CD4-positive, alpha-beta T cell treated with Interleukin-21 for 1 hour (primary cell): ENCODE results near the gene CCPG1.
A peak's percentile ranks its signal among the peaks of the same experiment; 100 is the strongest.

ENCODE experiments used
- DNase-seq: peaks from one replicate; pipeline ENCODE4 v3.0.0-alpha.2; 2020

The CCPG1 gene

GRCh38 chr15:55379095-55379494 lies 29.1 kb downstream of the CCPG1 start:
- DNase-seq = no peak

GRCh38 chr15:55372701-55373440 lies 35.3 kb downstream of the CCPG1 start:
- no peak for DNase-seq

DNA sequence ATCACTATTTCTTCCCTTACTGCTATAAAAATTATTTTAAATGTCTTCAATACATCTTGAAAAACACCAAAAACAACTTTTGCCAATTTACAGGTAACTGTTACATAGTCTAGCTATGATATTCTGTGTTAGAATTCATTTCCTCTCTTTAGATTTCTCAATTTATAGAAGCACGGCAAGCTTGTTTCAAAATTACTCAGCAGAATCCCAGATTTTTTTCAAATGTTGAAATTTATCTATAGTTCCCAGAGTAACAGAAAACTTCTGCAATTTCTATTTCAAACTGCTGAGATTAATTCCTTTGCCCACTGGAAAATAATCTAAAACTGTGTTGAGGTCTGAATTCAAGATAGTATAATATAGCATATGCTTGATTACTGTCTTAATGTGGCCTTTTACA lies 41.2 kb downstream of the CCPG1 start:
- no peak for DNase-seq

DNA sequence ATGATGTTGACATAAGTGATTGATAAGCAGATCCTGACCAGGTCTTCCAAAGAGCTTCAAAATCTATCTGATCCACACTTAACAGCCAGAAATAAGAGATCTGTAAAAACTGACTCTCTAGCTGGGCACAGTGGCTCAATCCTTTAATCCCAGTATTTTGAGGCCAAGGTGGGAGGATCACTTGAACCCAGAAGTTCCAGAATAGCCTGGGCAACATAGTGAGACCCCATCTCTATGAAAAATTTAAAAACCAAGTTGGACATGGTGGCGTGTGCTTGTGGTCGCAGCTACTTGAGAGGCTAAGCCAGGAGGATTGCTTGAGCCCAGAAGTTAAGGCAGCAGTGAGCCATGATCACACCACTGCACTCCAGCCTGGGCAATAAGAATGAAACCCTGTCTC lies 45.5 kb downstream of the CCPG1 start:
- no peak for DNase-seq

- DNase-seq = no peak
Measured at GRCh38 chr15:55361048-55361447, 47.1 kb downstream of the CCPG1 start.

DNA sequence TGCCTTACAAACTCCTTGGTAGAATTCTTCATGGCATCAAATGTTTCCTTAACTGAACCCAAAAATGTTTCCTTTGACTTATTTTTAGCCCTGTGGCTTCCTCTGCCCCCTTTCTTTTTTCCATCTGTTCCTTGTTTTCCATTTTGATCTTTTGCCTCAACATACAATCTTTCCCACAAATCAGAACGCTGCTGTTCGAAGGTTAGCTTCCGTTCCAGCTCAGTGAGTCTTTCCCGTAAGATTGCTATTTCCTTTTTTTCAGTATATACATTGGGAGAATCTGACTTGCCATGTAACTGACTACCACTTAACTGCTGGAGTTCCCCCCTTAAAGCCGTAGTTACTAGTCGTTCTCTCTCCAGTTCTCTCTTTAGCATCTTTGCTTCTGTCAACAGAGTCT lies 47.9 kb downstream of the CCPG1 start:
- no peak for DNase-seq

DNA sequence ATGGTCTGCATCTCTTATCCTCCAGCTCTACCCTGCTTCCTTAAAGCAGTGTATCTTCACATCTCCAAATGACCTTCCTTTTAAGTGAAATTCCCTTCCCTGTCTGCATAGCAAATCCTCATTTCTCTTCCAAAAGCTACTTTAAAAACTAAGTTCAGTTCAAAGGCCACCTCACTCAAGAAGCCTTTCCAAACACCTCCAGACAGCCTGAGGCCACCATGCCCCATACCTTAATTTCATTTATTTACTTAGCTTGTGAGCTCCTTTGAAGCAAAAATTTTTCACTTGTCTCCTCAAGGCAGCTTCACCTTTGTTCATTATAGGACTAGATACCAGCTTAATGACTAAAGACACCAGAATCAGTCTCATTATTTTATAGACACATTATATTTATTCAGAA lies 49.7 kb downstream of the CCPG1 start:
- DNase-seq = no peak

- no peak for DNase-seq
Measured at GRCh38 chr15:55357774-55358173, 50.4 kb downstream of the CCPG1 start.

GRCh38 chr15:55356985-55357585 lies 51.1 kb downstream of the CCPG1 start:
- DNase-seq = no peak

DNA sequence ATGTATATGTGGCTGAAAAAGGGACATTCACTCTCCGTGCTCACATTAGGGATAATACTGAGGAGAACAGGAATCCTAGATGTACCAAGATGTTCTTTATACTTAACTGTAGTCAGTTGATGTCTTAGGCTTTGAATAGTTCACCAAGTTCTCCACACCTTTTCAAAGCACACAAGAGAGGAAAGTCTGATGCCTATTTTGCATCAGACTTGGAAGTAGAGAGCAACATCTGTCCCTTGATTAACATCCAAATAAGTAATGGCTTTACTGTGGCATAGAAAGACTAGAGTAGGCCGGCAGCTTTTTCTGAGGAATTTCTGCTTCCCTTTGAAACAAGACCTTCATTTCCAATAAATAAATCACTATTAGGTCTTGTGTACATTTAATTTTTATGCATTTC lies 55.1 kb downstream of the CCPG1 start:
- DNase-seq = no peak

DNA sequence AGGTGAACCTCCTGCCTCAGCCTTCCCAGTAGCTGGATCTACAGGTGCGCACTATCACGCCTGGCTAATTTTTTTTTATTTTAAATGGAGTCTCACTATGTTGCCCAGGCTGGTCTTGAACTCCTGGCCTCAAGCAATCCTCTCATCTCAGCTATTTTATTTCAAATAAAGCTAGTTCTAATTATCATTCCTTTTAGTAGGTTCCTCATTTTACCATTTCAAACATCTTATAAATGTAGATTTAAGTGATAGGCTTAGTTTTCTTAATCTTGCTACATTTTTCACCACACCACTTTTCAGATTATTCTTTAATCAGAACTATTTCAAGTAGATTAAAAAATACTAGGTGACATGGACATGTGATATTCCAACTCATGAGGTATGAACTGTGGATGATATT lies 58.9 kb downstream of the CCPG1 start:
- DNase-seq = no peak

DNA sequence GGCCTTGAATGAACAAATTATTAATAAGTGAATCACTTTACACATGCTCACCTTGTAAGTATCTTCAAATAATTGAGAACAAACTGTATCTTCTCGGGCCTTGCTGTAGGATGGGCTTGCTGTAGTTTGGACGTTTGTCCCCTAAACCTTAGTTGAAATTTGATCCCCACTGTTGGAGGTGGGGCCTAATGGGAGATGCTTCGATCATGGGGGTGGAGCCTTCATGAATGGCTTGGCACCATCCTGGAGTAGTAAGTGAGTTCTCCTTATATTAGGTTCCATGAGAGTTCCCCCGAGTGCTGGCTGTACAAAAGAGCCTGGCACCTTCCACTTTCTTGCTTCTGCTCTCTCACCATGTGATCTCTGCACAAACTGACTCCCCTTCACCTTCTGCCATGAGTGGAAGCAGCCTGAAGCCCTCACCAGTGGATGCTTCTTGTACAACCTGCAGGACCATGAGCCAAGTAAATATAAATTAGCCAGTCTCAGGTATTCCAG lies 59.8 kb downstream of the CCPG1 start:
- DNase-seq = no peak

DNA sequence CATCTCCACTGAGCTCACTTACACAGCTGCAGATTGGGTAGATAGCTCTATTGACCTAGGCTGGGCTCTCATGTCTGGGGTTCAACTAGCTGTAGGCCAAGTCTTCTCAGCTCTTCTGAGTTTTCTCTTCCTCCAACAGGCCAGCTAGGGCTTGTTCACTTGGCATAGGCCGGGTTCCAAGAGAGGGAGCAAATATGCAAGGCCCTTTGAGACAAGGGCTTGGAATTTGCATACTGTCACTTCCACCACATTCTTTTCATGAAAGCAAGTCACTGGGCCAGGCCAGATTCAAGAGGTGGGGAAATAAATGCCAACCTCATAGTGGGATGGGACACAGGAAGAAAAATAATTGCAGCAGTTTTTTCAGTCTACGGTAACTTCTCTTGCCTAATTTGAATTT lies 64.0 kb downstream of the CCPG1 start:
- no peak for DNase-seq

DNA sequence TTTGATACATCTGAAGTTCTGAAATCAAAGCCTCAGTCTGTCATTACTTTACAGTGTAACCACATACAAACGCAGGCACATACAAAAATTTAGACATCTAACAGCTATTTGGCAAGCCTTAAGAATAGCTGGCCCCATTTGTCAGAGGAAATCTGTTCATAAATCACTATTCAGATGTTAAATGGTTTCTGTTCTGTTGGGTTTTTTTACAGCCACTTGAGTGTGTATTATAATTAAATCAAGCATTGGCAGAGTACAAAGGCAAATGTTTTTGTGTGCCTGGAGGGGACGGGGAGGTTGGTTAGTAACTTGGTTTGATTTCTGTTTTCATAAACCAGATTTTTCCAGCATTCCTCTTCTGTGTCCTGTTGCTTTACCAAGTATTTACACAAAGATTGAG lies 65.0 kb downstream of the CCPG1 start:
- no peak for DNase-seq

- DNase-seq = no peak
Measured at GRCh38 chr15:55337160-55337559, 71.0 kb downstream of the CCPG1 start.

DNA sequence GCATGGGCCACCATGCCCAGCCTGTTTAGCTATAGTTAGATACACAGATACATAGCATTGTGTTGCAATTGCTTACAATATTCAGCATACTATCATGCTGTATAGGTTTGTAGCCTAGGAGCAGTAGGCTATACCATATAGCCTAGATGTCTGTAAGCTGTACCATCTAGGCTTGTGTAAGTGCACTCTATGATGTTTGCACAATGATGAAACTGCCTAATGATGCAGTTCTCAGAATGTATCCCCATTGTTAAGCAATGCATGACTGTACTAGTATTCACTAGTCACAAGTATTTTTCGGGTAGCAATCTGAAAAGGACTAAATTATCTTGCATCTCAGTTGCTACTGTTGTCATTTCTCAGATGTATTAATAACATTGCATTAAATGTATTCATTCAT lies 73.2 kb downstream of the CCPG1 start:
- DNase-seq = no peak

GRCh38 chr15:55334371-55334770 lies 73.8 kb downstream of the CCPG1 start:
- DNase-seq = no peak

- DNase-seq = no peak
Measured at GRCh38 chr15:55327387-55327786, 80.8 kb downstream of the CCPG1 start.

DNA sequence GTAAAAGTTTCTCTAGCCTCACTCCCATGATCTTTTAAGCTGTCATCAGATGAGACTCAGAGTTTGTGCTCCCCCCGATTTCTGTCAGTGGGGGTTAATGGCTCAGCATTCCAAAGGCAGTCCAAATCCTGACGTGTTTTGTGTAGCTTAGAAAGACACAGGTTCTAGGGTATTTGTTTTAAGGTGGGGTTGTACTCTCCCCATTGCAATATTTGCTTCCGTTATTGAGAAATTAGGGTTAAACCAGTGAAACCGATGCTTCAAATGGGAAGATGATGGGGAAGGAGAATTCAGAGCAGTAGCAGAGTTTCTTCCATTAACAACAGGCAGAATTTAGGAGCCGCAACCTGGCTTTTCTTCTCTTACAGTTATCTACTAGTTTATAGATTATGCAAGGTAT lies 85.7 kb downstream of the CCPG1 start:
- no peak for DNase-seq

DNA sequence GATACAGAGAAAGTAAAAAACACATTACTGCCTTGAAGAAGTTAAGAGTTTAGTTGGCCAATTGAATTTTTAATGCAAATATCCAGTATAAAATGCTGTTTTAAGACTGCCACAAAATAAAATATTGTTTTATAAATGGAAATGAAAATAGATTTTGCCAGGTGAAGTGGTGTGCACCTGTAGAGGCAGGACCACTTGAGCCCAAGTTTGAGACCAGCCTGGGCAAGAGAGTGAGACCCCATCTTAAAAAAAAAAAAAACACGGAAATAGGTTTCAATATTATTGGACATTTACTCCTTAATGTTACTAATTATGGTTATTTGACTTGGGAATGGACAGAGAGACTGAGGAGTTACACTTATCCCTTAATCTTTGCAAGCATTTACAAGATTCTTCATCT lies 87.2 kb downstream of the CCPG1 start:
- DNase-seq = no peak

DNA sequence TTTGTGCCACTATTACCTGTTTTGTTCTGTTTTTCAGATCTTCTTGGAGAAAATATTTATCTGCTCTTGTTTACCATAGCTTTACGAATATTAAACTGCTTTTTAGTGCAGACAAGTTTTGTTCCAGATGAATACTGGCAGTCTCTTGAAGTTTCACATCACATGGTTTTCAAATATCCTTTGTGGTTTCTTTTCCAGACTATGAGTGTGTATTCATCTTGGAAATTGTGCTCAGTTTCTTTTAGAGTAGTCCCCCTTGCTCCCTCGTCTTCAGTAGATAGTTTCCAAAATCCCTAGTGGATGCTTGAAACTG lies 88.0 kb downstream of the CCPG1 start:
- DNase-seq = no peak

DNA sequence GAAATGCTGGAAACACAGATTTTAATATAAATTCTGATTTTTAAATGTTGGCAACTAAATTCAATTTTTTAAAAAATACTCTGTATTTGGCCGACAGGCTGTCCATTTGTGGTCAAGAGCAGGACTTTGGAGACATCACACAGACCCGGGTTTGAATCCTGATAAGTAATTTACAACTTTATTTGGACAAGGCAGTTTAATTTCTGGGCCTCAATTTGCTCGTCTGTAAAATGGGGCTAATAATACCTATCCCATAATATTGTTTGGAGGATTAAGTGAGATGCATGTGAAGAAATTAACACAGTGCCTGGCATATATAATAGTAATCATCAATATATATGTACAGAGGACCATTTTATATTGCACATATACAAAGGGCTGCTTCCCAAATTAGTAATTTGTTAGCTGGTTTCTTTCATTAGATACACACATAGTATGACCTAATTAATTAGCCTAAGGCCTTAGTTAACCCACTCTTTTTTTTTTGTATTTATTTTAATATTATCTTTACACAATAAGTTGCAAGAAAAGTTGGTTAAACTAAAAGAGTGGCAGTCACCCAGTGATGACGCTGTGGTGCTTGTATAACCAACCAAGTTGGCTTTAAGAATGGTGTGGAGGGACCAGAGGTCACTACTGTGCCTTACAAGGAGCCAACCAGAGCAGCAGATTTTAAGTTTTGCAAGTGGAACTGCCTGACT lies 88.5 kb downstream of the CCPG1 start:
- peak; percentile 14 for DNase-seq

- DNase-seq = peak; percentile 86
Measured at GRCh38 chr15:55318588-55319494, 89.3 kb downstream of the CCPG1 start, which contains the start of the genes PIGB and PIGBOS1. Gene PIGB, plus strand, starts transcription at chr15:55319222. Its CDS starts 29 bp downstream, at chr15:55319251. Gene PIGBOS1, minus strand, starts transcription at chr15:55319123. Its CDS starts 1,331 bp downstream, at chr15:55317792.
